ENCODE measurements around the gene POLR2B.
A peak's percentile ranks its signal among the peaks of the same experiment; 100 is the strongest.

The POLR2B gene

DNA sequence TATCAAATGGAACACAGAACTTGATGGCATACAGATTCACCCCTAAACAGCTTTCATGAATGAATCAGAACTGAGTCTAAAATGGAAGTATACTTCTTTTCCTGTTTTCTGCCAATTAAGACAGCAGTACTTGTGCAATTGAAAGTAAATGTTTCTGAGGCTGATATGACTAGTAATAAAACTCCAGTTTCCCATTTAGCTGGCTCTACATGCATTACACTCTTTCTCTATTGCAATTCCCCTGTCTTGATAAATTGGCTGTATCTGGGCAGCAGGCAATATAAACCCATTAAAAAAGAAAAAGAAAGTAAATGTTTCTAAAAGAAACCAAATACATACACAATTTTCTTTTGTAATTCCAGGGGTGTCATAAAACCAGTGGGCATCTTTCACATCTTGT lies 5.9 kb upstream of the POLR2B start:
- Histone ChIP-seq H3K4me3 (no peak overlapping the region), H3K27ac (no peak overlapping the region)
- TF ChIP-seq, protein P1, sequence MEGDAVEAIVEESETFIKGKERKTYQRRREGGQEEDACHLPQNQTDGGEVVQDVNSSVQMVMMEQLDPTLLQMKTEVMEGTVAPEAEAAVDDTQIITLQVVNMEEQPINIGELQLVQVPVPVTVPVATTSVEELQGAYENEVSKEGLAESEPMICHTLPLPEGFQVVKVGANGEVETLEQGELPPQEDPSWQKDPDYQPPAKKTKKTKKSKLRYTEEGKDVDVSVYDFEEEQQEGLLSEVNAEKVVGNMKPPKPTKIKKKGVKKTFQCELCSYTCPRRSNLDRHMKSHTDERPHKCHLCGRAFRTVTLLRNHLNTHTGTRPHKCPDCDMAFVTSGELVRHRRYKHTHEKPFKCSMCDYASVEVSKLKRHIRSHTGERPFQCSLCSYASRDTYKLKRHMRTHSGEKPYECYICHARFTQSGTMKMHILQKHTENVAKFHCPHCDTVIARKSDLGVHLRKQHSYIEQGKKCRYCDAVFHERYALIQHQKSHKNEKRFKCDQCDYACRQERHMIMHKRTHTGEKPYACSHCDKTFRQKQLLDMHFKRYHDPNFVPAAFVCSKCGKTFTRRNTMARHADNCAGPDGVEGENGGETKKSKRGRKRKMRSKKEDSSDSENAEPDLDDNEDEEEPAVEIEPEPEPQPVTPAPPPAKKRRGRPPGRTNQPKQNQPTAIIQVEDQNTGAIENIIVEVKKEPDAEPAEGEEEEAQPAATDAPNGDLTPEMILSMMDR (IDR thresholded peaks at IDR 0.05) = no peak
- no peak for DNase-seq (ENCODE audit: low spot score)

DNA sequence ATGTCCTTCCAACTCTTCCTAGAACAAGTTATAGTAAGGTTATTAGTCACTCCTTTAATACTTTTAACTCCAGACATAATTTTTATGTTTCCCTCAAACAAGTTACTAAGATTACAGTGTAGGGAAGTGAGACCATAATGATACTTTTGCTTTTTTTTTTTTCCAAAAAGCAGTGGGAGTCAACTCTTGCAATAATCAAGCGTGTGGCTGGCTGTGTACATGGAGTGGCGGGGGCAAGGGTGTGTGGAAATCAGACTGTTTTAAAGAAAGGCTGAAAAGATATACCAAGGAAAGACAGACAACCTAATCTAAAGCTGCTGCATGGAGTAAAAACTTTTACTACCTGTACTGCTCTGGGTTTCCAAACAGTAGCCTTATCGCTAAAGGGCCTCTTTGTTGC lies 5.4 kb upstream of the POLR2B start:
- Histone ChIP-seq H3K4me3 (no peak overlapping the region), H3K27ac (no peak overlapping the region)
- TF ChIP-seq, protein P1 (IDR thresholded peaks at IDR 0.05) = no peak
- no peak for DNase-seq (ENCODE audit: low spot score)

DNA sequence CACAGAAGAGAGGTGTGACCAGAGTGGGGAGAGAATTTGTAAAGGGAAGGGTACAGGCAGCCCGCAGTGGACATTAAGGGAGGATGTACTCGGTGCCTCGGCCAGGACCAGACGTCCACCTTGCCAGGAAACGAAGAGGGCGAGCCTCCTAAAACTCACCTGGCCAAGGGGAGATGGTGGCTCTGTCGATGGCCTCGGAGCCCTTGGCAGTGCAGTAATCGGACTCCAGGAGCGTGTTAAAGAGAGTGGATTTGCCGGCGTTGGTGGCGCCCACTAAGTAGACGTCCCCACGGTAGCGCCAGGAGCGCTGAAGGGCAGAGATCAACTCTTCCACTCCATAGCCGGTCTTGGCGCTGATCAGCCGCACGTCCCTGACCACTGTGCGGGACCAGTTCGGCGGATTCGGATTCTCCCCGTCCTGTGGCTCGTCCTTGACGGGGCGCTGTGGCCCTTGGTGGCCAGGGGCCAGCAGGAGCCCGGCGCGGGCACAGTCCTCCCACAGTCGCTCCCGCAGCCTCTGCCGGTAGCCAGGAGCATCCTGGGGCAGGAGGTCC lies 2.3 kb upstream of the POLR2B start:
- DNase-seq (ENCODE audit: low spot score) = no peak
- TF ChIP-seq, protein P1 (IDR thresholded peaks at IDR 0.05) = no peak
- peak overlapping the region; percentile 78 for H3K4me3 ChIP-seq
- peak overlapping the region; percentile 77 to 93 for H3K27ac ChIP-seq

DNA sequence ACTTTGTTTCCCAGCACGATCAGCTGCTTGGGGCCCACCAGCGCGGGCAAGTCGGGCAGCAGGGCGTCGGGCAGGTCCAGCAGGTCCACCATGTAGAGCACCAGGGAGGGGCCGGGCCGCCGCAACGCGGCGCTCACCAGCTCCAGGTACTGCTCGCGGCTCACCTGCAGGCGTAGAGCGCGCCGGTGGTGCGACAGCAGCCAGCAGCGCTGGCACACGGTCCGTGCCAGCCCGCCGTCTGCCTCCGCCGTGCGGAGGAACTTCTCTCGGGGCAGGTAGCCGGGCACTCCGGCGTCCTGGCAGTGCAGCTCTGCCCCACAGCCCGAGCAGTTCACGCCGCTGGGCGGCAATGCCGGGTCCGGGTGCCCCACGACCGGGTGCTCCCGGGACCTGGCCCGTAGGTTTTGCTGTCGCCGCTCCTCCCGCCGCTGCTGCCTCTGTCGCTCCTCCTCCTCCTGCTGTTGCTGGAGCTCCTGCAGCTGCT lies 1.8 kb upstream of the POLR2B start:
- TF ChIP-seq, protein P1 (IDR thresholded peaks at IDR 0.05) = no peak
- peak overlapping the region; percentile 77 to 93 for H3K27ac ChIP-seq
- H3K4me3 ChIP-seq = peak overlapping the region; percentile 78
- DNase-seq (ENCODE audit: low spot score) = peak; percentile 76

DNA sequence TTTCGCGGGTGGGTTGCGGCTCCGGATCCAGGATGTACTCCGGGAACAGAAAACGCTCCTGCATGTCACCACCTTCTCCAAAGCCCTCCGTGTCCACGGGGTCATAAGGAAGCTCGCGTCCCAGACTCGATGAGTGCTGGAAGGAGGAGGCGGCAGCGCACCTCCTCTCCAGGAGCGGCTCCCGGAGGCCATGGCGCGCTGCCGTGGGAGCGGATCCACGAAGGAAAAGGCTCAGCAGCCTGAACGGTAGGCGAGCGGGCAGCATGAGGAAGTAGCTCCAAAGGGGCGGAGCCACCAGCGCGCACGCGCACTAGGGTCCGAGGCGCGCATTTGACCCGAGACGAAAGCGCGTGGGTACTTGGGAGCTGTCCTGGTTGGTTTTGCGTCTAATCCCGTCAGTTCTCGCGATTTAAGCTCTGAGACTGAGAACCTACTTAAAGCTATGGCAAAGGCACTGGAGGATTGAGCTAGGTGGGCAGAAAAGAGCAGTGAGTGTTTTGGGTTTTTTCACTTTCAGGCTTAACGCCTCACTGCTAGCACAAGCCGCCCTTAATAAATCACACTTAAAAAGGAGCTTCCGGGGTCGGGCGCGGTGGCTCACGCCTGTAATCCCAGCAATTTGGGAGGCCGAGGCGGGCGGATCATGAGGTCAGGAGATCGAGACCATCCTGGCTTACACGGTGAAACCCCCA lies 1.2 kb upstream of the POLR2B start, which contains the start of gene NOA1:
NOA1 (minus strand) TSS at position 286 of the 692 bp plus-strand sequence; CDS start at position 265, 21 bp downstream.
- H3K27ac ChIP-seq = peak within 1 kb of the TSS; percentile 77 to 93
- DNase-seq (ENCODE audit: low spot score) = peak; percentile 98
- TF ChIP-seq, protein P1 (IDR thresholded peaks at IDR 0.05) = no peak
- peak within 1 kb of the TSS; percentile 78 for H3K4me3 ChIP-seq

DNA sequence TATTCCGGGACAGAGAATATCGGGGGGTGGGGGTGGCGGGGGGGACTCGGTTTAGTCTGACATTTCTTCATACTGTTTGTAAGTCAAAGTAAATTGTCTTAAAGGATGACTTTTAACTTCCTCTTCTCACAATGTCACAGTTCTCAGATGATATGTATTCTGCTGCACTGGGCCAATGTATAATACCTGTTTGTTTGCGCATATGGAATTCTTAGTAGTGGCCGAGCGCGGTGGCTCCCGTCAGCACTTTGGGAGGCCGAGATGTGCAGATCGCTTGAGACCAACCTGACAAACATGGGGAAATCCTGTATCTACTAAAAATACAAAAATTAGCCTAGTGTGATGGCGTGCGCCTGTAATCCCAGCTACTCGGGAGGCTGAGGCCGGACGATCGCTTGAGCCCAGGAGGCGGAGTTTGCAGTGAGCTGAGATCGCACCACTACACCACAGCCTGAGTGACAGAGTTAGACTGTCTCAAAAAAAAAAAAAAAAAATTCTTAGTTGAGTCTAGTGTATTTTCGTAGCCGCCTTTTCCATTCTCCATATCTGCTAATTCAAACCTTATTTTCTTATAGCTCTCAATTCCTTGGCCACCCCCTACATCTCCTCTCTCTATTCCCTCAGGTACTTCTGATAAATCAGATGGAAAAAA lies 851 bp downstream of the POLR2B start:
- peak overlapping the region; percentile 78 for H3K4me3 ChIP-seq
- TF ChIP-seq, protein P1 (IDR thresholded peaks at IDR 0.05) = no peak
- no peak for DNase-seq (ENCODE audit: low spot score)
- H3K27ac ChIP-seq = peak overlapping the region; percentile 77 to 93

Data from coronary artery (tissue), 2 donors.